A549 (cell line): ENCODE measurements around the gene ATAD5. TPM values are rescaled to one million over a fixed set of nuclear protein-coding genes. Genes with fewer than 3 reads are reported as not detected.
"Not testable (repeated sequence)": the region's sequence is repeated elsewhere in the genome, so short reads cannot be mapped to it uniquely, and the experiment has no call there.

Source experiments
- ATAC-seq, 2 experiments: fragments of 200-7000 bp in 1 of 2; fragments of >200 bp in 1 of 2; cut with Nextera tagmentation in 1 of 2; cut with Tn5 transposase in 1 of 2; 3 replicates each; pipeline versions ENCODE4 v1.8.0 to v1.9.1; 2018 to 2020; ENCODE audit warnings: mild to moderate bottlenecking in 1 of 2, moderate library complexity in 1 of 2
- CTCF ChIA-PET: fragments of 300-600 bp; sonication (Branson Sonifier 250); formaldehyde crosslinking; extraction: SDS; loops from one replicate; lab custom pipeline; 2021; ENCODE audit warnings: antibody characterized with exemption, inconsistent platforms; lab: Yijun Ruan, JAX
- POLR2A ChIA-PET: fragments of 350-600 bp; formaldehyde crosslinking; extraction: SDS; loops from one replicate; lab custom pipeline; 2021; ENCODE audit warnings: antibody characterized with exemption, inconsistent platforms; lab: Yijun Ruan, JAX
- DNase-seq, 2 experiments: peaks; one replicate each; pipeline versions ENCODE4 v3.0.0 to v3.0.0-alpha.2; 2011 to 2016; ENCODE audit warnings: low read depth in 1 of 2, low spot score in 1 of 2
- FAIRE-seq: peaks from 2 replicates; lab custom pipeline; 2011; peaks lifted over from hg19 to GRCh38; lab: Jason Lieb, UNC
- H3K27ac ChIP-seq, 2 experiments: fragments of >200 bp; sonication (Bioruptor Twin); formaldehyde crosslinking; 3 replicates each; pipeline ENCODE4 v1.5.1; 2016 to 2017
- H3K4me1 ChIP-seq: fragments of >200 bp; sonication (Bioruptor Twin); formaldehyde crosslinking; 3 replicates; pipeline ENCODE4 v1.6.1; 2016
- H3K4me2 ChIP-seq: fragments of >200 bp; sonication (Bioruptor Twin); formaldehyde crosslinking; 3 replicates; pipeline ENCODE4 v1.6.1; 2016
- H3K4me3 ChIP-seq: fragments of >200 bp; sonication (Bioruptor Twin); formaldehyde crosslinking; 3 replicates; pipeline ENCODE4 v1.5.1; 2016
- H3K9me3 ChIP-seq: fragments of >200 bp; sonication (Bioruptor Twin); formaldehyde crosslinking; 3 replicates; pipeline ENCODE4 v1.6.1; 2016
- CHD4 ChIP-seq: fragments of 200-600 bp; sonication (generic); IDR thresholded peaks from 2 replicates; pipeline ENCODE4 v1.6.1; 2016; ENCODE audit warnings: antibody characterized with exemption, mild to moderate bottlenecking, borderline replicate concordance
- EHF ChIP-seq: fragments of 250-450 bp; sonication (Bioruptor Pico); IDR thresholded peaks from 2 replicates; pipeline ENCODE4 v1.5.0; 2020; ENCODE audit warnings: mild to moderate bottlenecking
- EHMT2 ChIP-seq: fragments of 200-600 bp; sonication (generic); IDR thresholded peaks from 2 replicates; pipeline ENCODE4 v1.6.1; 2016; ENCODE audit warnings: antibody characterized with exemption, low read depth, mild to moderate bottlenecking, moderate library complexity
- ESRRA ChIP-seq: fragments of 150-350 bp; IDR thresholded peaks from 2 replicates; pipeline ENCODE4 v1.6.1; 2014; ENCODE audit warnings: mild to moderate bottlenecking, low read length, borderline replicate concordance
- FOSB ChIP-seq: fragments of 250-450 bp; sonication (Bioruptor Pico); IDR thresholded peaks from 2 replicates; pipeline ENCODE4 v1.5.0; 2020; ENCODE audit warnings: mild to moderate bottlenecking, moderate library complexity
- GATA3 ChIP-seq: IDR thresholded peaks from 2 replicates; pipeline ENCODE4 v1.6.1; 2012; ENCODE audit warnings: borderline replicate concordance
- HDAC2 ChIP-seq: fragments of 200-600 bp; sonication (generic); IDR thresholded peaks from 2 replicates; pipeline ENCODE4 v1.6.1; 2016
- HEYL ChIP-seq: fragments of 250-450 bp; sonication (Bioruptor Pico); IDR thresholded peaks from 2 replicates; pipeline ENCODE4 v1.8.0; 2021; ENCODE audit warnings: mild to moderate bottlenecking, moderate library complexity
- HOXA7 ChIP-seq: fragments of 250-450 bp; sonication (Bioruptor Pico); IDR thresholded peaks from 2 replicates; pipeline ENCODE4 v1.5.0; 2020; ENCODE audit warnings: mild to moderate bottlenecking, moderate library complexity
- HOXB5 ChIP-seq: fragments of 250-450 bp; sonication (Bioruptor Pico); IDR thresholded peaks from 2 replicates; pipeline ENCODE4 v1.5.0; 2020; ENCODE audit warnings: mild to moderate bottlenecking, moderate library complexity
- KDM1A ChIP-seq: fragments of 200-600 bp; sonication (generic); IDR thresholded peaks from 2 replicates; pipeline ENCODE4 v1.6.1; 2016; ENCODE audit warnings: low read depth, mild to moderate bottlenecking
- MAFK ChIP-seq: fragments of 450-650 bp; IDR thresholded peaks from 2 replicates; pipeline ENCODE4 v1.6.1; 2014; ENCODE audit not compliant: partially characterized antibody
- MAZ ChIP-seq: fragments of 150-350 bp; IDR thresholded peaks from 2 replicates; pipeline ENCODE4 v1.6.1; 2014; ENCODE audit warnings: antibody characterized with exemption, low read depth, low read length, borderline replicate concordance
- NR3C1 ChIP-seq: fragments of >200 bp; sonication (Bioruptor Twin); formaldehyde crosslinking; IDR thresholded peaks from 3 replicates; pipeline ENCODE4 v1.6.1; 2017
- POLR2AphosphoS2 ChIP-seq: conservative IDR thresholded peaks from 2 replicates; pipeline ENCODE4 v1.6.1; 2012; ENCODE audit warnings: low read length, improper control_type of control experiment, inconsistent platforms
- SREBF2 ChIP-seq: fragments of 450-650 bp; IDR thresholded peaks from 2 replicates; pipeline ENCODE4 v1.6.1; 2014; ENCODE audit warnings: mild to moderate bottlenecking, moderate library complexity
- TP53 ChIP-seq: fragments of 250-450 bp; sonication (Bioruptor Pico); IDR thresholded peaks from 2 replicates; pipeline ENCODE4 v1.5.0; 2021; ENCODE audit warnings: mild to moderate bottlenecking, moderate library complexity
- ZC3H11A ChIP-seq: fragments of 450-650 bp; IDR thresholded peaks from 2 replicates; pipeline ENCODE4 v1.6.1; 2014; ENCODE audit warnings: antibody characterized with exemption, mild to moderate bottlenecking
- ZSCAN20 ChIP-seq: fragments of 250-450 bp; sonication (Bioruptor Pico); IDR thresholded peaks from 2 replicates; pipeline ENCODE4 v1.8.0; 2022; ENCODE audit warnings: mild to moderate bottlenecking, moderate library complexity
- WGBS: methylation state at CpG from one replicate; pipeline ENCODE4 v1.1.6; 2017; ENCODE audit errors: missing lambda C conversion rate; 5-methylcytosine and 5-hydroxymethylcytosine counted together
- polyA plus RNA-seq, 4 experiments: library from polyadenylated mRNA; depleted of rRNA in 3 of 4; stranded (reverse); fragments of >200 nt; fragmentation: RNase III in 1 of 4; extraction: RNeasy Plus Mini Kit Qiagen cat#74134 plus additional on column Dnase treatment in 1 of 4; gene quantifications; 2 replicates in 3 of 4; 3 replicates in 1 of 4; pipeline ENCODE4 v1.2.3, GENCODE V29; 2011 to 2017
- TF ChIP-seq, protein P1 (sequence below): fragments of >200 bp; sonication (Bioruptor Twin); formaldehyde crosslinking; IDR thresholded peaks from 3 replicates; pipeline ENCODE4 v1.6.1; 2016
- TF ChIP-seq, protein P2 (sequence below): IDR thresholded peaks from 2 replicates; pipeline ENCODE4 v1.6.1; 2012
- TF ChIP-seq, protein P3 (sequence below): IDR thresholded peaks from 2 replicates; pipeline ENCODE4 v1.6.1; 2012

The ATAD5 gene
- polyA plus RNA-seq, 2 of the 4 experiments (the other 2 are of a cell fraction) = 4.5 to 9.5 TPM

DNA sequence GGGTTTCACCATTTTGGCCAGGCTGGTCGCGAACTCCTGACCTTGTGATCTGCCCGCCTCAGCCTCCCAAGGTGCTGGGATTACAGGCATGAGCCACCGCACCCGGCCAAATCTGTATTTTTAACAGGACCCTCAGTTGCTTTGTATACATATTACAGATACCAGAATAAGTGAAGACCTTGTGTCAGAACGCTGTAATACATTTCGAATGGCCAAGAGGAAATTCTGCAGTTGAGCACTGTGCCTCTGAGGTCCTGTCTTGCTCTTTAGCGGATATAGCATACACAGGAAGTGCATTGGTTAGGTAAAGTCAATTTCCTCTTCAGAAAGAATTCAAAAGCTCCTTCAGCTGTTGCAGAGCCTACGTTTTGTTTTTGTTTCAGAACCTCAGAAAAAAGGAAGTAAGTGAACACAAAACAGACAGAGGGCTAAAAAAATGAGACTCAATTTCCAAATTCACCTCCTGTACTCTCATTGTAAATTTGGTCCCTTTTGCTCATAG, 22.9 kb upstream of the ATAD5 start:
- Histone ChIP-seq H3K4me2 (no peak overlapping the region), H3K9me3 (no peaks in the 10 kb centered on the region), H3K4me3 (no peak overlapping the region), H3K4me1 (no peaks in the 10 kb centered on the region), H3K27ac (no peak overlapping the region)
- ChIA-PET POLR2A (no interaction called here), CTCF (interaction anchor here (1.2 to 5.0 kb wide), 3 partner anchors 13 to 27 kb away, joined by 3 to 28 read pairs (median 3); partner anchors contain the start of gene CRLF3)
- no peak for TF ChIP-seq MAFK
- no peak for TF ChIP-seq GATA3
- TF ChIP-seq, protein P1, sequence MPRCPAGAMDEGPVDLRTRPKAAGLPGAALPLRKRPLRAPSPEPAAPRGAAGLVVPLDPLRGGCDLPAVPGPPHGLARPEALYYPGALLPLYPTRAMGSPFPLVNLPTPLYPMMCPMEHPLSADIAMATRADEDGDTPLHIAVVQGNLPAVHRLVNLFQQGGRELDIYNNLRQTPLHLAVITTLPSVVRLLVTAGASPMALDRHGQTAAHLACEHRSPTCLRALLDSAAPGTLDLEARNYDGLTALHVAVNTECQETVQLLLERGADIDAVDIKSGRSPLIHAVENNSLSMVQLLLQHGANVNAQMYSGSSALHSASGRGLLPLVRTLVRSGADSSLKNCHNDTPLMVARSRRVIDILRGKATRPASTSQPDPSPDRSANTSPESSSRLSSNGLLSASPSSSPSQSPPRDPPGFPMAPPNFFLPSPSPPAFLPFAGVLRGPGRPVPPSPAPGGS = no peak
- no peak for TF ChIP-seq HEYL
- TF ChIP-seq FOSB (CRISPR knock-in tag) = no peak
- no peak for TF ChIP-seq HDAC2
- TF ChIP-seq NR3C1 = no peak
- TF ChIP-seq POLR2AphosphoS2 = no peak
- TF ChIP-seq ZSCAN20 = no peak
- TF ChIP-seq, protein P2, sequence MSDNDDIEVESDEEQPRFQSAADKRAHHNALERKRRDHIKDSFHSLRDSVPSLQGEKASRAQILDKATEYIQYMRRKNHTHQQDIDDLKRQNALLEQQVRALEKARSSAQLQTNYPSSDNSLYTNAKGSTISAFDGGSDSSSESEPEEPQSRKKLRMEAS = no peak
- TF ChIP-seq, protein P3, sequence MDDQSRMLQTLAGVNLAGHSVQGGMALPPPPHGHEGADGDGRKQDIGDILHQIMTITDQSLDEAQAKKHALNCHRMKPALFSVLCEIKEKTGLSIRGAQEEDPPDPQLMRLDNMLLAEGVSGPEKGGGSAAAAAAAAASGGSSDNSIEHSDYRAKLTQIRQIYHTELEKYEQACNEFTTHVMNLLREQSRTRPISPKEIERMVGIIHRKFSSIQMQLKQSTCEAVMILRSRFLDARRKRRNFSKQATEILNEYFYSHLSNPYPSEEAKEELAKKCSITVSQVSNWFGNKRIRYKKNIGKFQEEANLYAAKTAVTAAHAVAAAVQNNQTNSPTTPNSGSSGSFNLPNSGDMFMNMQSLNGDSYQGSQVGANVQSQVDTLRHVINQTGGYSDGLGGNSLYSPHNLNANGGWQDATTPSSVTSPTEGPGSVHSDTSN = no peak
- TF ChIP-seq ESRRA = no peak
- no peak for TF ChIP-seq CHD4
- TF ChIP-seq EHF = no peak
- TF ChIP-seq EHMT2 = no peak
- FAIRE-seq = no peak
- 94% methylated on average over 9 of the region's 9 CpGs for WGBS
- DNase-seq = no peak
- no peak for ATAC-seq

DNA sequence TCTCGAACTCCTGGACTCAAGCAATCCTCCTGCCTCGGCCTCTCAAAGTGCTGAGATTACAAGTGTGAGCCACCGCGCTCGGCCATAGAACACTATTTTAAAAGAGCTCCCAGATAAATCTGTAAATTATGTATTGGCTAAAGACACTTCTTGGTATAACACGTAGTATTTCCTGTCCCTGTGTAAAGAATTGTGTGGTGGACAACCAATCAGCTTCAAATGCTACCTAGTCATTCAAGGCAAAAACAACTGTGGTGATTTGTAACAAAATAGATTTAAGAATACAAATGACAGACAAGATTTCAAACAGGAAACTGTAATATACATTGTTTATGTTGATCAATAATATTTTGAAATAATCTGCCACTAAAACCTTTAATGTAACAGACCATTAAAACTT, 21.9 kb upstream of the ATAD5 start:
- ChIA-PET POLR2A (no interaction called here), CTCF (interaction anchor here (0.6 to 5.0 kb wide), 4 partner anchors 9 to 1530 kb away, joined by 3 to 28 read pairs (median 4); partner anchors contain the start of gene CRLF3)
- ATAC-seq (no peak), DNase-seq (no peak), FAIRE-seq (no peak)
- TF ChIP-seq SREBF2 = no peak
- TF ChIP-seq, protein P1 = no peak
- TF ChIP-seq ZC3H11A = no peak
- TF ChIP-seq HOXB5 = no peak
- 90% methylated on average over 6 of the region's 6 CpGs for WGBS
- no peak overlapping the region for H3K4me3 ChIP-seq
- no peaks in the 10 kb centered on the region for H3K9me3 ChIP-seq
- H3K4me2 ChIP-seq = no peak overlapping the region
- H3K4me1 ChIP-seq = no peaks in the 10 kb centered on the region
- no peak overlapping the region for H3K27ac ChIP-seq

DNA sequence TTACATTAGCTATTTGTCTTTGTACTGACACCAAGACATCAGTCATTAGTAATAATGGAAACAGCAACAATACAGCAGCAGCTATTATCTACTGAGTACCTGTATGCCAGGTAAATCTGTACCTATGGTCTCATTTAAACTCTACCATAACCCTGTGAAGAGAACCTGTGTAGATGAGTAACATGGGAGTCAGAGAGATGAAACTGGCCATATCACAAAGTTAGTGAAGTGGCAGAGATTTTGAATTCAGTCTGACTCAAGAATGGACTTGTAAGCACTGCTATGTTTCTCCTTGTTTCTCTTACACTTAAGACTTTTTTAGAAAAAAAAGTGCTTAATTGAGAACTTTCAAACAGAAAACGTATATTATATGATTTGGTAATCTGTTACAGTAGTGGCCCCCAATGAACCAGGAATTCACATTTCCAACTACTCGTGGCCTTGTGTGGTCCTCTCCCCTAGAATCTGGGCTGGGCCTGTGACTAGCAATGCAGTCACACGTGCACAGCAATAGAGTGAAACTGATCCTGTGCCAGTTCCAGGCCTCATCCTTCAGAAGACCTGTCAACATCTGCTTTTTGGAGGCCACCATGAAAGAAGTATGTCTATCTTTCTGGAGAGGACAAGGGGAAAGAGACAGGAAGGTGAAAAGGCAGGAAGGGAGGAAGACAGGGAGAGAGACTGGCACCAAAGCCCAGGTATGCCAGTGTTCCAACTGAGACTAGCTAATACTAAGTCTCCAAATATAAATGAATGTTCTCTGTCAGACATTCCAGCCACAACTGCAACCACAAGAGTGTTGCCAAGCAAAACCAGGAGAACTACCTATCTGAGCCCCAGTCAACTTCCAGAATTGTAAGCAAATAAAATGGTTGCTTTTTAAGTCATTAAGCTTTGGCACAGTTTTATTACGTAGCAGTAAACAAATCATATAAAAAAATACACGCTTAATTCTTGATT, 19.3 kb upstream of the ATAD5 start:
- H3K4me3 ChIP-seq = no peak overlapping the region
- ATAC-seq (peak in 1 of 2 experiments; percentile 40; a peak in 2 of 6 replicates), DNase-seq (no peak), FAIRE-seq (no peak)
- no peak overlapping the region for H3K4me2 ChIP-seq
- TF ChIP-seq TP53 (CRISPR knock-in tag) = no peak
- no peak for TF ChIP-seq HOXA7
- TF ChIP-seq GATA3 = no peak
- TF ChIP-seq MAZ = no peak
- no peak for TF ChIP-seq KDM1A
- 82% methylated on average over 5 of the region's 5 CpGs for WGBS
- ChIA-PET POLR2A (no interaction called here), CTCF (interaction anchor here (1.2 to 5.0 kb wide), 3 partner anchors 12 to 23 kb away, joined by 3 to 28 read pairs (median 3); partner anchors contain the start of genes ATAD5 and CRLF3)
- H3K4me1 ChIP-seq = no peaks in the 10 kb centered on the region
- H3K9me3 ChIP-seq = no peaks in the 10 kb centered on the region
- H3K27ac ChIP-seq = no peak overlapping the region

DNA sequence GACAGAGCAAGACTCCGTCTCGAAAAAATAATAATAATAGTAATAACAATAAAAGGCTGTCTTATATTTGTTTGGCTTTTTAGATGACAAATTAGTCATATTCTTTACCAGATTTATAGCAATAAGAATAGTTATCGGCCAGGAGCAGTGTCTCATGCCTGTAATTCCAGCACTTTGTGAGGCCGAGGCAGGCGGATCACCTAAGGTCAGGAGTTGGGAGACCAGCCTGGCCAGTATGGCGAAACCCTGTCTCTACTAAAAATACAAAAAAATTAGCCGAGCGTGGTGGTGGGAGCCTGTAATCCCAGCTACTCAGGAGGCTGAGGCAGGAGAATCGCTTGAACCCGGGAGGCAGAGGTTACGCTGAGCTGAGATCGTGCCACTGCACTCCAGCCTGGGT, 17.5 kb upstream of the ATAD5 start:
- not testable (repeated sequence) for H3K4me1 ChIP-seq, ATAC-seq, H3K9me3 ChIP-seq, H3K4me3 ChIP-seq, H3K4me2 ChIP-seq, H3K27ac ChIP-seq, FAIRE-seq, DNase-seq
- CTCF ChIA-PET = interaction anchor here (0.6 to 1.7 kb wide), 3 partner anchors 8 to 88 kb away, joined by 3 to 6 read pairs (median 3); partner anchors contain the start of gene CRLF3
- POLR2A ChIA-PET = interaction anchor here (0.6 kb wide), 1 partner anchor 8 kb away, joined by 3 read pairs; no protein-coding TSS in a partner anchor
- 93% methylated on average over 12 of the region's 12 CpGs for WGBS
